DMS153 treated with DMSO at 0.1 percent for 48 hours (cell line): ENCODE measurements around the gene SPATA19.

Experiments used
- DNase-seq: peaks from one replicate; lab custom pipeline; 2025; ENCODE audit not compliant: unreplicated experiment; lab: John Stamatoyannopoulos, UW

Gene SPATA19

GRCh38 chr11:133835593-133836548 is 9.4 kb downstream of the SPATA19 start:
- no peak for DNase-seq

- DNase-seq, result peak; percentile 66
These were observed 10.4 kb downstream of the SPATA19 start for GRCh38 chr11:133834682-133835592.

GRCh38 chr11:133833898-133834681 is 11.2 kb downstream of the SPATA19 start:
- no peak for DNase-seq

GRCh38 chr11:133832991-133833897 is 12.1 kb downstream of the SPATA19 start:
- no peak for DNase-seq

GRCh38 chr11:133832096-133832990 is 13.0 kb downstream of the SPATA19 start:
- no peak for DNase-seq

- DNase-seq, result peak; percentile 6
These were observed 14.1 kb downstream of the SPATA19 start for GRCh38 chr11:133830931-133831907.

GRCh38 chr11:133829566-133829965 is 15.7 kb downstream of the SPATA19 start:
- no peak for DNase-seq

GRCh38 chr11:133828871-133829270 is 16.4 kb downstream of the SPATA19 start:
- DNase-seq, result no peak

GRCh38 chr11:133827556-133827955 is 17.8 kb downstream of the SPATA19 start:
- DNase-seq, result no peak

GRCh38 chr11:133826866-133827265 is 18.4 kb downstream of the SPATA19 start:
- no peak for DNase-seq

GRCh38 chr11:133825666-133826065 is 19.6 kb downstream of the SPATA19 start:
- DNase-seq, result no peak

- DNase-seq, result no peak
These were observed 20.2 kb downstream of the SPATA19 start for GRCh38 chr11:133825156-133825555.

- no peak for DNase-seq
These were observed 20.7 kb downstream of the SPATA19 start for GRCh38 chr11:133824593-133824992.

GRCh38 chr11:133823614-133824013 is 21.7 kb downstream of the SPATA19 start:
- DNase-seq, result no peak

- no peak for DNase-seq
These were observed 22.1 kb downstream of the SPATA19 start for GRCh38 chr11:133823211-133823610.

GRCh38 chr11:133821776-133822175 is 23.5 kb downstream of the SPATA19 start:
- DNase-seq, result peak; percentile 20

- DNase-seq, result no peak
These were observed 25.5 kb downstream of the SPATA19 start for GRCh38 chr11:133819746-133820315.
